GM18508 (cell line): ENCODE measurements around the gene PAX2.

Experiments used
- ATAC-seq: cut with Tn5 transposase; IDR thresholded peaks from one replicate; pipeline ENCODE4 v1.9.1; 2021; ENCODE audit warnings: moderate number of reproducible peaks; ENCODE audit not compliant: insufficient read depth, unreplicated experiment

PAX2 gene

DNA sequence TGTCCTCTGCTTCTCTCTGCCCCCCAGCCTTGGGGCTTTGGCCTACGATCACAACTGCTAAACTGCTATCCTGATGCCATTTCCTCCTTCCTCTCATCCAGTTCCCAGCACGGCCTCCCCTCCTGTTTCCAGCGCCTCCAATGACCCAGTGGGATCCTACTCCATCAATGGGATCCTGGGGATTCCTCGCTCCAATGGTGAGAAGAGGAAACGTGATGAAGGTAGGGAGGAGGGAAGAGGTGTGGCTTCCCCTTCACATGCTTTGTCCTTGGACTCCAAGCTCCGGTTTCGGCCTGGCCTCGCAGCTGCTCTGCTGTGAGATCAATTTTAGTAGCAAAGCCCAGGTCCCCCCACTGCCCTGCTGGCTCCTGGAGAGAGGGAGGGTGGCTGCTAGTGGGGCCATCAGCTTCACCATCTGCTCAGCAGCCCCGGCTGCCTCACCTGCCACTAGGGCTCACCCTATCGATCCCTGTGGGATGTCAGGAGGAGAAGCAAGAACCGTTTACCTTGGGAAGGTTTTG is 35.8 kb downstream of the PAX2 start:
- ATAC-seq, result no peak

- no peak for ATAC-seq
These were observed 37.3 kb downstream of the PAX2 start for GRCh38 chr10:100782461-100783244.

- ATAC-seq, result no peak
These were observed 38.7 kb downstream of the PAX2 start for GRCh38 chr10:100784126-100784525.

DNA sequence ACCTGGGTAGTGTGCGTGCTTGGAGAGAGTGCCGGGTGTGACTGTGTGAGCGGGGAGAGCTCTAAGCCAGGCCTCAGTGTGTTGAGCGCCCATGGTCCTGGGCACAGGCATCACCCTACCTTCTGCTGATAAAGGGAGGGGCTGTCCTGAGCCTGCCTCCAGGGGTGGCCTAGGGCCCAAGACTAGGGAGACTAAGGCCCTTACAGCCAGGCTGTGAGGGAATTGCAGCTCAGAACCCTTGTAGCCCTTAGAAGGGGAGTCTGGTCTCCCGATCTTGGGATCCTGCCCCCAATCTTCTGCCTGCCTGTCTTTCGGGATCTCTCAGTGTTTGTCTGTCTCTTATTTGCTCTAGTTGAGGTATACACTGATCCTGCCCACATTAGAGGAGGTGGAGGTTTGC is 41.2 kb downstream of the PAX2 start:
- ATAC-seq, result no peak

DNA sequence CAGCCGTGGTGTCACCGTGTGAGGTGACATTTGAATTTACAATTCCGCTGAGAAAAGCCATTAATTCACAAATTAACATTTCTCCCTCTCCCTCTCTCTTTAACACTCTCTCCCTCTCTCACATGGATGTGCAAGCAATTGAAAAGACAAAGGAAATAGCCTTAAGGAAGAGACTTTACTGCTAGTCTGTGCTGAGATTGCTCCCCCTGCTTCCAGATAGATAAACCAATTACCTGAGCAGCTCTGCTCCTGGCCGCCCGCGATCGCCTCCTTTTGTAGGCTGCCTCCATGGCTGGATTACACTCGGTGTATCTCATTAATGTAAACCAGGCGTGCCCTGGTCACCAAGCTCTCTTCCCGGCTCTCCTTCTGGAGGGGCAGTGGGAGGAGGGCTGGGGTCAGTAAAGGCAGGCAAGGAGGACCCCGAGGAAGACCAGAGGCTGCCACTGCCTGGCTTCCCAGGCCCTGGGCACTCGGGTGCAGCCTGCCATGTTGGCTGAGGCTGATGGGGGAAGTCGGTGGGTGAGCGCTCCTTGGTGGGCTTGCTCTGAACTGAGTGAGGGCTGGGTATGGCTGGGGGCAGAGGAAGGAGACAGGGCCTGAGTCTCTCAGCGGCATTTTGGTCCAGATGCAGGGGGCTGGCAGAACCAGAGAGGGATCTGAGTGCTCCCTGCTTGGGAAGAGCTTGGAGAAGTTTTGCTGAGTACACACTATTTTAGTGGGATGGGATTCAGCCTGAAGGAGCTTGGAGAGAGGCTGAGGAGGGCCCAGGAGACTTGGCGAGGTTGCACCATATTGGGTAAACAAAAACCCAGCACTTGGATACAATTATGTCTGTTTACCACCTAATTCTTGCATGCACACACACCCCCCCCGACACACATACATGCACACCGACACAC is 42.9 kb downstream of the PAX2 start:
- ATAC-seq, result no peak

GRCh38 chr10:100790761-100791208 is 45.4 kb downstream of the PAX2 start:
- no peak for ATAC-seq

DNA sequence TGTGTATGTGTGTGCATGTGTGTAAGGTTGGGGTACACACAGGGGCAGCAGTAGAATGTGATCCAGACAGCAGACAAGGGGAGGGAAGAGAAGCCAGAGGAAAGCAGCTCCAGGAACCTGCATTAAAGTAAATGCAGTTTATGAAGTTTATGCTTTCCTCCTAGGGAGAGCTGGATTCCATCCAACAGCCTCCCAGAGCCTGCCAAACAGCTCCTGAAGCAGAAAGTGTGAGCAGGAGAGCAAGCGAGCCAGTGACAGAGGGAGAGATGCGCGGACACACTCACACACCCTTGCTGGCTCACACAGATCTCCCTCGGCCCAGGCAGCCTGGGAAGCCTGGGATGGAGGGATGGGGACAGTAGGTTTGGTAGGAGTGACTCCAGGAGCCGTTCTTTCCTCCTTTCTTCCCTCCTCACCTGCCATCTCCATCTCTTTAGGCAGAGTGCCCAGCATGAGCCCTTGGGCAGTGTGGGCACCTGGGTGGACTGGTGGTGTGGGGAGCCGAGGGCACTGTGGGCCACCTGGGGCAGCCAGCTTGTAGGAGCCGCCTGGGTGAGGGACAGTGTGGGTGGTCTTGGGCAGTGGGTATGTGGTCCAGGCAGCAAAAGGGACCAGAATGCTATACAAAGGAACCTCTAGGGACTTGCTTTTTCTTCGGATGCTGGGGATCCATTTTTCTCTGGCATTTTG is 46.1 kb downstream of the PAX2 start:
- no peak for ATAC-seq

DNA sequence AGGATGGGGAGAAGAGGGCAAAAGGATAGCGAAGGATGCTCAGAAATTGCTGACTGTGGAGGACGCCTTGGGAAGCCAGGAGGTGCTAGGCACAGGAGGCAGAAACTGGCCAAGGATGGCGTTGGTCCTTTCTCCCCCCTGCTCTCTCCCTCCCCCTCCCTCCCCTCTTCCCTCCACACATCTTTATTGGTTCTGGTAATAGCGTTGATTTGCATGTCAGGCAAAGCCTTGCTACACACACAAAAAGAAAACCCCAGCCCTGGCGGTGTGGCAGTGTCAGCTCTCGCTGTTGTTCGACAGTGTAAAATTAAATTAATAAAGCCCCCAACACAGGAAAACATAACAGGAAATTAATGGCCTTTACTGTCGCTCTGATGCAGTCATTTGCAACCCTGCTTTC is 47.2 kb downstream of the PAX2 start:
- no peak for ATAC-seq

DNA sequence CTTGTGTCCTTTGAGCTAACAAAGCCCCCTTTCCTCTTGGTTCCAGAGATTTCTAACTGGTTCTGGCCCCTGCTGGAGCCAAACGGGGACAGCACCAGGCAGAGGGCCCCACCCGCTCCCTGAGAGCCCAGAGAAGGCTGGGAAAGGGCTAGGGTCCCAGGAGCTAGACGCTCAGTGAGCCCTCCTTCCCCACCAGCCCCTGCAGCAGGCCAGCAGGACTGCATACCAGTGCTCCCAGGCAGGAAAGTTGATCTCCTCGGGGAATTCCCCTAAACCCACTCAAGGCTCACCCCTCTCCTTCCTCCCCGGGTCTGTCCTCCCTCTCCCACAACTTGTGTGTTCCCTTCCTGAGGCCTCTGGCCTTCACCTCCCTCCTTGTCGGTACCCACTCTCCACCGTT is 47.7 kb downstream of the PAX2 start:
- no peak for ATAC-seq

DNA sequence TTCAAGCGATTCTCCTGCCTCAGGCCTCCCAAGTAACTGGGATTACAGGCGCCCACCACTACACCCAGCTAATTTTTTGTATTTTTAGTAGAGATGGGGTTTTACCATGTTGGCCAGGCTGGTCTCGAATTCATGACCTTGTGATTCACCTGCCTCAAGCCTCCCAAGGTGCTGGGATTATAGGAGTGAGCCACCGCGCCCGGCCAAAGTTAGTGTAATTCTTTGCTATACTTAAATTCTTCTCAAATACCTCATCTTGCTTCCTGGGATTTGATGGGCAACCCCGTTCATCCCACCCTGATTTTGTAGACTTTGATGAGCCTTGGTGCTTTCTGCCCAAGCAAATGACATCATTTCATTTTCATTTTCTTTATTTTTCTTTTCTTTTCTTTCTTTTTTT is 54.5 kb downstream of the PAX2 start:
- ATAC-seq, result no peak

DNA sequence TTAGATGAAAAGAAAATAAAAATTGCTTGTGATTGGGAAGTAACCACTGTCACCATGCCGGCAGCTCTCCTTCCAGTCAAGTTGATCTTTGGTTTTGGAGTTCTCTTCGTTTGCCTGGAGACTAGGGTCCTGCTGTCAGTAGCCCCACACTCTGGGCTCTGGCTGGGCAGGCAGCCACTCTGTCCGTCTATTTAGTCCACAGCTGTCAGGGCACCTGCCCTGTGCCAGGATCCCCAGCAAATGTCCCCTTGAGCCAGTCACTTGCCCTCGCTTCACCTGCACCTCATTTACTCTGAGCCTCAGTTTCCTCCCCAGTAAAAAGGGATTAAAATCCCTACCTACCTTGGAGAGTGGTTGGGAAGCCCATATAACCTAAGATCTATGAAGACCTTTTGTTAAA is 55.5 kb downstream of the PAX2 start:
- no peak for ATAC-seq

DNA sequence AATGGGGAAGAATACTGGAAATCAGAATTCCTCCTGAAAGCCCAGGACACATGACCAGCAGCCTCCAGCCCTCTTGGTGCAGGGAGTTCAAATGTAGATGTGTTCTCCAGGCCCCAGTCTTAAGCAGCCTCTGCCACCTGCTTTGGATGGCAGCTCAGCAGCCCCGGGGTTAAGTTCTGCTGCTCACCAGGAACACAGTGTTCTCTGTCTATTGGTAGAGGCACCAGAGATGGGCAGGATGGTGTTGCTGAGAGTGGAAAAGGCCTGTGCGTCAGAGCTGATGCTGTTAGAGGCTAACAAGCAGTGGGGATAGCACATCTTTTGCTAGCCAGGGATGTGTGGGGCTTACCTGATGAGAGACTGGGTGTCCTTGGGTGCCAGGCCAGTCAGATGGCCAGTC is 56.8 kb downstream of the PAX2 start:
- ATAC-seq, result no peak

GRCh38 chr10:100802607-100803006 is 57.2 kb downstream of the PAX2 start:
- ATAC-seq, result no peak

DNA sequence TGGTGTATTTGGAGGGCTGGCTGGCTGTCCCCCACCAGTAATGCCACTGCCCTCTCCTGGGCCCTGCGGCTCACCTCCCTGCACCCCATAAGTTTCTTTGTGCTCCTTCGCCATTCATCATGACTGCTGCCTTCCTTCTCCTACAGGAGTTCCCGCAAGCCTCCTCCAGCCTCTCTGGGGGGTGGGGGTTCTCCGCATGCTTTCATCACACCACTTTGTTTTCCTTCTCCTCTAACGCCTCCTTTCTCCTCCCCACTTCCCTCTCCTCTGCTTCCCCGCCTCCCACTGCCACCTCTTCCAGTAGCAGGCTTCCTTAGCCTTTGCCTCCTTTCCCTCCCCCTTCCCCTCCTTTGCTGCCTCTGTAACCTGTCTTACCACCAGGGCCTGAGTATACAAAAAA is 58.1 kb downstream of the PAX2 start:
- ATAC-seq, result no peak

DNA sequence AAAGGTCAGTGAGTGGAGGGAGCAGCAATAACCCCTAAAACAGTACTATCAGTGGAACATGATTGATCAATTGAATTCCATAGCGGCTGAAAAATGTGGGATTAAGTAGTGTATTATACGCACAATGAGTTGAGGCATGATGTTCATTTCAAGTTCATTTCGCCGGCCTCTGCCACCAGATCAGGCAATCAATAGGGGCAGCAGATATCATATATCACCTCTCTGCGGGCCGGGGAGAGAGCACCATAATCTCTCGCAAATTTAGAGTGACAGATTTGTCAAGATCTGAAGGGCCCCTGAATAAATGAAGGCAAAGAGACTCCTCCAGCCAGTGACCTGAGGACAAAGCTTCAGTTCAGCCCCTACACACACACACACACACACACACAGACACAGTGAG is 58.5 kb downstream of the PAX2 start:
- ATAC-seq, result no peak

DNA sequence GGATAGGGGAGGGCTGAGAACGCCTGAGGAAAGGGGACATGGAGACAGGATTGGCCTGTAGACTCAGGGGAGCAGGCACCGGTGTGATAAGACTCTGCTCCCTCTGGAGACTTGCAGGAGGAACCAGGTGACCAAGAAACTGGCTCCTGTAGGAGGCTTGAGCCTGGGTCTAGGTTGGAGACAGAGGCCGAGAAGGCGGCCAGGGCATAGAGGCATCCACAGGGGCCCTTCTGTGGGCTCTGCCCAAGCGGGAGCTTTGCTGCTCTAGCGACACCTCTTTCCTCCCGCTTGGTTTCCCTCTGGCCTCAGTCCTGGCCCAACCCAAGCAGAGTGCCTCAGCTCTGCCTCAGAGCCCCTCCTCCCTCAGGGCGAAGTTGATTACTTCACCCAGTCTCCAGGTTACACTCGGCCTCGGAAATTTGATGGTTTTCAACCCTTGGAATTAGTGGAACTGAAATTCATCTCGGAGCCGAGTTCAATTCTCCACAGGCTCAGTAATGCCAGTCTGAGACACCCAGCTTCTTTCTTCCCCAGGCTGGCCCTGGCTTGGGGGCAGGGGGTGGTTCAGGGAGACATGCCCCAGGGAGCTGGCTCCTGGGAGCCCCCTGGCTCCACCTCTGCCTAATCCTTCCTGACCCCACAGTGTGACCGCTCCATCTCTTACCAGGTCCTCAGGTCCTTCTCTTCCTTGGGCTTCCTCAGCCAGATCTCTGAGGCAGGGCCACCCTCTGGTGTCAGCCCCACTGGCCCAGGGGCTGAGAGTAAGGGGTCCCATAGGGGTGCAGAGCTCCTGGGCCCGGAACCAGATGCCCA is 60.4 kb downstream of the PAX2 start:
- ATAC-seq, result no peak

DNA sequence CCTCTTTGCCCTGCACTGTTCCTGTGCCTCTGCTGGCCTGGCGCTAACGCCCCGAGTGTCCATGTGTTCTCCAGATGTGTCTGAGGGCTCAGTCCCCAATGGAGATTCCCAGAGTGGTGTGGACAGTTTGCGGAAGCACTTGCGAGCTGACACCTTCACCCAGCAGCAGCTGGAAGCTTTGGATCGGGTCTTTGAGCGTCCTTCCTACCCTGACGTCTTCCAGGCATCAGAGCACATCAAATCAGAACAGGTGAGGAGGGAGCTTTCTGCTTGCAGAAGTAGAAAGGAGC is 60.9 kb downstream of the PAX2 start:
- ATAC-seq, result no peak

- ATAC-seq, result no peak
These were observed 62.0 kb downstream of the PAX2 start for GRCh38 chr10:100807241-100807951.

DNA sequence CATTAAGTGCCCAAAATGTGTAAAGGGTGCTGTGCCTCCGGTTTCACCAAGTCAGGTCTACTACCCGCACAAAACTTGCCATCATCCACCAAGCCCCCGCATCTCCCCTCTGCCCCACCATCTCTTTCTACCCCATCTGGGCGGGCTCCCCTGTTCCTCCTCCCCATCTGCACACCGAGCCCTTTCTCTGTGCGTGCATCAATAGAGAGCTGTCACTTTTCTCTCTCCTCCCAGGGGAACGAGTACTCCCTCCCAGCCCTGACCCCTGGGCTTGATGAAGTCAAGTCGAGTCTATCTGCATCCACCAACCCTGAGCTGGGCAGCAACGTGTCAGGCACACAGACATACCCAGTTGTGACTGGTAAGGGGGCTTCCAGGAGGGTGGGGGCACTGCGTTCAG is 63.5 kb downstream of the PAX2 start:
- ATAC-seq, result no peak
